K562 (cell line): Measurements from ENCODE around the gene HES4. TPM values are rescaled to one million over a fixed set of nuclear protein-coding genes. Genes with fewer than 3 reads are reported as not detected.

Experiments
- BRD9 ChIP-seq: fragments of 450-650 bp; IDR thresholded peaks from 2 replicates; pipeline ENCODE4 v1.6.1; 2018; ENCODE audit warnings: low read depth; ENCODE audit not compliant: partially characterized antibody
- CAMTA2 ChIP-seq: fragments of 250-450 bp; sonication (Bioruptor Pico); conservative IDR thresholded peaks from 2 replicates; pipeline ENCODE4 v1.5.1; 2022
- CREM ChIP-seq: IDR thresholded peaks from 2 replicates; pipeline ENCODE4 v1.6.1; 2014; ENCODE audit warnings: antibody characterized with exemption, low read depth
- EGR1 ChIP-seq: fragments of 450-650 bp; conservative IDR thresholded peaks from 2 replicates; pipeline ENCODE4 v1.6.1; 2017; ENCODE audit warnings: mild to moderate bottlenecking
- GATAD2A ChIP-seq: fragments of 450-650 bp; IDR thresholded peaks from 2 replicates; pipeline ENCODE4 v1.6.1; 2017
- IRF1 ChIP-seq: sonication (generic); formaldehyde crosslinking; IDR thresholded peaks from 2 replicates; pipeline ENCODE4 v1.8.0; 2022; ENCODE audit warnings: missing genetic modification reagents, mild to moderate bottlenecking, borderline replicate concordance
- MCM7 ChIP-seq, 2 experiments: fragments of 450-650 bp; IDR thresholded peaks; 2 replicates each; pipeline ENCODE4 v1.6.1; 2016 to 2018
- MTA2 ChIP-seq: fragments of 450-650 bp; IDR thresholded peaks from 2 replicates; pipeline ENCODE4 v1.6.1; 2016; ENCODE audit warnings: low read depth
- NCOA6 ChIP-seq: fragments of 450-650 bp; IDR thresholded peaks from 2 replicates; pipeline ENCODE4 v1.6.1; 2017; ENCODE audit warnings: mild to moderate bottlenecking
- NCOR1 ChIP-seq: fragments of 450-650 bp; IDR thresholded peaks from 2 replicates; pipeline ENCODE4 v1.6.1; 2016; ENCODE audit warnings: mild to moderate bottlenecking, moderate library complexity
- RFX1 ChIP-seq: fragments of 450-650 bp; IDR thresholded peaks from 2 replicates; pipeline ENCODE4 v1.6.1; 2016; ENCODE audit warnings: mild to moderate bottlenecking, moderate library complexity
- SMAD4 ChIP-seq: fragments of 250-450 bp; sonication (Bioruptor Pico); conservative IDR thresholded peaks from 2 replicates; pipeline ENCODE4 v1.8.0; 2021; ENCODE audit warnings: inconsistent platforms, mild to moderate bottlenecking, moderate library complexity
- TRIM25 ChIP-seq: fragments of 450-650 bp; IDR thresholded peaks from 2 replicates; pipeline ENCODE4 v1.7.0; 2016; ENCODE audit warnings: borderline replicate concordance
- polyA plus RNA-seq, 8 experiments: library from polyadenylated mRNA; depleted of rRNA in 4 of 8; stranded (reverse) in 5 of 8; unstranded in 3 of 8; fragments of >200 nt; fragmentation: Nextera tagmentation in 2 of 8; fragmentation: Illumina TruSeq in 1 of 8; extraction: Ambion mirVana in 2 of 8; extraction: Trizol in 1 of 8; gene quantifications; 2 replicates each; pipeline versions ENCODE4 v1.2.1 to v1.2.3, GENCODE V29; 2011 to 2014; ENCODE audit warnings: inconsistent platforms in 1 of 8, missing spikeins in 1 of 8
- total RNA-seq, 7 experiments: library from RNA; depleted of rRNA in 6 of 7; stranded (reverse); fragments of >200 nt in 6 of 7; fragmentation: Illumina TruSeq in 2 of 7; extraction: Trizol in 2 of 7; gene quantifications; 2 replicates each; pipeline versions ENCODE4 v1.2.1 to v1.2.3, GENCODE V29; 2011 to 2021; ENCODE audit warnings: low replicate concordance in 1 of 7
- TF ChIP-seq, protein P1 (sequence below), 2 experiments: IDR thresholded peaks; 2 replicates each; pipeline ENCODE4 v1.6.1; 2012; ENCODE audit warnings: improper control_type of control experiment in 2 of 2, low read depth in 2 of 2, low read length in 2 of 2, borderline replicate concordance in 1 of 2
- TF ChIP-seq, protein P2 (sequence below), 2 experiments: fragments of 450-650 bp in 1 of 2; sonication (generic) in 1 of 2; formaldehyde crosslinking in 1 of 2; IDR thresholded peaks; 2 replicates each; pipeline versions ENCODE4 v1.7.1 to v1.9.0; 2016 to 2022; ENCODE audit warnings: inconsistent platforms in 1 of 2, mild to moderate bottlenecking in 1 of 2, missing genetic modification reagents in 1 of 2

HES4 gene
- total and polyA plus RNA-seq, 9 of the 15 experiments (the other 6 are each of a cell fraction or from before 2014, with no cell fraction given): 0.21 to 43.7 (median 5.3) TPM; not detected in 2

- TF ChIP-seq, protein P1, sequence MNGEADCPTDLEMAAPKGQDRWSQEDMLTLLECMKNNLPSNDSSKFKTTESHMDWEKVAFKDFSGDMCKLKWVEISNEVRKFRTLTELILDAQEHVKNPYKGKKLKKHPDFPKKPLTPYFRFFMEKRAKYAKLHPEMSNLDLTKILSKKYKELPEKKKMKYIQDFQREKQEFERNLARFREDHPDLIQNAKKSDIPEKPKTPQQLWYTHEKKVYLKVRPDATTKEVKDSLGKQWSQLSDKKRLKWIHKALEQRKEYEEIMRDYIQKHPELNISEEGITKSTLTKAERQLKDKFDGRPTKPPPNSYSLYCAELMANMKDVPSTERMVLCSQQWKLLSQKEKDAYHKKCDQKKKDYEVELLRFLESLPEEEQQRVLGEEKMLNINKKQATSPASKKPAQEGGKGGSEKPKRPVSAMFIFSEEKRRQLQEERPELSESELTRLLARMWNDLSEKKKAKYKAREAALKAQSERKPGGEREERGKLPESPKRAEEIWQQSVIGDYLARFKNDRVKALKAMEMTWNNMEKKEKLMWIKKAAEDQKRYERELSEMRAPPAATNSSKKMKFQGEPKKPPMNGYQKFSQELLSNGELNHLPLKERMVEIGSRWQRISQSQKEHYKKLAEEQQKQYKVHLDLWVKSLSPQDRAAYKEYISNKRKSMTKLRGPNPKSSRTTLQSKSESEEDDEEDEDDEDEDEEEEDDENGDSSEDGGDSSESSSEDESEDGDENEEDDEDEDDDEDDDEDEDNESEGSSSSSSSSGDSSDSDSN (IDR thresholded peaks at IDR 0.05; ENCODE audit: borderline replicate concordance in 1 of 2, low read depth in 2 of 2, low read length in 2 of 2): no peak
- TF ChIP-seq TRIM25: no peak
- no peak for TF ChIP-seq GATAD2A
- no peak for TF ChIP-seq NCOA6
- TF ChIP-seq MTA2: no peak
- TF ChIP-seq EGR1: peak; percentile 34; the same call in 1 of the 2 replicates
- TF ChIP-seq CAMTA2 (CRISPR knock-in tag): no peak
- TF ChIP-seq IRF1 (CRISPR knock-in tag): no peak
- no peak for TF ChIP-seq CREM
- no peak for TF ChIP-seq MCM7 (IDR thresholded peaks at IDR 0.05)
- no peak for TF ChIP-seq BRD9
- TF ChIP-seq, protein P2, sequence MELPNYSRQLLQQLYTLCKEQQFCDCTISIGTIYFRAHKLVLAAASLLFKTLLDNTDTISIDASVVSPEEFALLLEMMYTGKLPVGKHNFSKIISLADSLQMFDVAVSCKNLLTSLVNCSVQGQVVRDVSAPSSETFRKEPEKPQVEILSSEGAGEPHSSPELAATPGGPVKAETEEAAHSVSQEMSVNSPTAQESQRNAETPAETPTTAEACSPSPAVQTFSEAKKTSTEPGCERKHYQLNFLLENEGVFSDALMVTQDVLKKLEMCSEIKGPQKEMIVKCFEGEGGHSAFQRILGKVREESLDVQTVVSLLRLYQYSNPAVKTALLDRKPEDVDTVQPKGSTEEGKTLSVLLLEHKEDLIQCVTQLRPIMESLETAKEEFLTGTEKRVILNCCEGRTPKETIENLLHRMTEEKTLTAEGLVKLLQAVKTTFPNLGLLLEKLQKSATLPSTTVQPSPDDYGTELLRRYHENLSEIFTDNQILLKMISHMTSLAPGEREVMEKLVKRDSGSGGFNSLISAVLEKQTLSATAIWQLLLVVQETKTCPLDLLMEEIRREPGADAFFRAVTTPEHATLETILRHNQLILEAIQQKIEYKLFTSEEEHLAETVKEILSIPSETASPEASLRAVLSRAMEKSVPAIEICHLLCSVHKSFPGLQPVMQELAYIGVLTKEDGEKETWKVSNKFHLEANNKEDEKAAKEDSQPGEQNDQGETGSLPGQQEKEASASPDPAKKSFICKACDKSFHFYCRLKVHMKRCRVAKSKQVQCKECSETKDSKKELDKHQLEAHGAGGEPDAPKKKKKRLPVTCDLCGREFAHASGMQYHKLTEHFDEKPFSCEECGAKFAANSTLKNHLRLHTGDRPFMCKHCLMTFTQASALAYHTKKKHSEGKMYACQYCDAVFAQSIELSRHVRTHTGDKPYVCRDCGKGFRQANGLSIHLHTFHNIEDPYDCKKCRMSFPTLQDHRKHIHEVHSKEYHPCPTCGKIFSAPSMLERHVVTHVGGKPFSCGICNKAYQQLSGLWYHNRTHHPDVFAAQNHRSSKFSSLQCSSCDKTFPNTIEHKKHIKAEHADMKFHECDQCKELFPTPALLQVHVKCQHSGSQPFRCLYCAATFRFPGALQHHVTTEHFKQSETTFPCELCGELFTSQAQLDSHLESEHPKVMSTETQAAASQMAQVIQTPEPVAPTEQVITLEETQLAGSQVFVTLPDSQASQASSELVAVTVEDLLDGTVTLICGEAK (IDR thresholded peaks at IDR 0.05): peak; percentile 54; the same call in 1 of the 2 replicates
- TF ChIP-seq, protein P2 (CRISPR knock-in tag; IDR thresholded peaks at IDR 0.05): no peak
- TF ChIP-seq NCOR1: no peak
- no peak for TF ChIP-seq RFX1
- 0 out of 2 replicates have a peak, but pooled peaks have one; percentile 45 for TF ChIP-seq SMAD4 (CRISPR knock-in tag)
Observed at GRCh38 chr1:966135-966703, 33.7 kb downstream of the HES4 start, which contains the start of gene PLEKHN1 (continued).
